Neuronal stem cell (in vitro differentiated cells): ENCODE data around the gene MACROD1.

ENCODE experiments used
- DNase-seq: peaks from one replicate; pipeline ENCODE4 v3.0.0-alpha.2; 2013; ENCODE audit warnings: low spot score
- H2AFZ ChIP-seq: one replicate; pipeline ENCODE4 v1.6.1; 2013; ENCODE audit warnings: mild to moderate bottlenecking, low read length, inconsistent platforms
- H2AK5ac ChIP-seq: 2 replicates; pipeline ENCODE4 v1.6.1; 2013; ENCODE audit warnings: low read depth, mild to moderate bottlenecking, inconsistent platforms, low read length, moderate library complexity, mixed read lengths
- H2BK120ac ChIP-seq: 2 replicates; pipeline ENCODE4 v1.6.1; 2013; ENCODE audit warnings: low read depth, mild to moderate bottlenecking, inconsistent platforms, low read length, moderate library complexity, mixed read lengths
- H2BK12ac ChIP-seq: one replicate; pipeline ENCODE4 v1.6.1; 2013; ENCODE audit warnings: low read length, inconsistent platforms
- H2BK15ac ChIP-seq: 2 replicates; pipeline ENCODE4 v1.6.1; 2013; ENCODE audit warnings: mild to moderate bottlenecking, low read length, inconsistent platforms, mixed read lengths
- H2BK5ac ChIP-seq: one replicate; pipeline ENCODE4 v1.6.1; 2013; ENCODE audit warnings: inconsistent platforms, mild to moderate bottlenecking, low read length, moderate library complexity
- H3K14ac ChIP-seq: one replicate; pipeline ENCODE4 v1.6.1; 2013; ENCODE audit warnings: low read length, inconsistent platforms
- H3K18ac ChIP-seq: 2 replicates; pipeline ENCODE4 v1.6.1; 2013; ENCODE audit warnings: low read length, inconsistent platforms
- H3K23ac ChIP-seq: 2 replicates; pipeline ENCODE4 v1.6.1; 2013; ENCODE audit warnings: low read depth, mild to moderate bottlenecking, mixed read lengths, low read length, inconsistent platforms; ENCODE audit not compliant: poor library complexity
- H3K27ac ChIP-seq: replicated peaks from 3 replicates; pipeline ENCODE4 v1.5.1; 2013; ENCODE audit warnings: low read length, inconsistent platforms
- H3K27me3 ChIP-seq, 3 experiments: 2 replicates each; pipeline ENCODE4 v1.6.1; 2013; ENCODE audit warnings: low read length in 3 of 3, mild to moderate bottlenecking in 2 of 3, inconsistent platforms in 1 of 3, low read depth in 1 of 3, mixed read lengths in 1 of 3, moderate library complexity in 1 of 3; ENCODE audit not compliant: control insufficient read depth in 3 of 3, insufficient read depth in 3 of 3
- H3K36me3 ChIP-seq, 2 donors: replicated peaks in 1 of 2; 2 replicates each; pipeline ENCODE4 v1.6.1; 2013; ENCODE audit warnings: low read length in 2 of 2; ENCODE audit not compliant: control insufficient read depth in 2 of 2, insufficient read depth in 2 of 2
- H3K4ac ChIP-seq: 2 replicates; pipeline ENCODE4 v1.6.1; 2013; ENCODE audit warnings: inconsistent platforms, mild to moderate bottlenecking, low read length, moderate library complexity
- H3K4me1 ChIP-seq, 2 donors: 1 replicate in 1 of 2; 2 replicates in 1 of 2; pipeline ENCODE4 v1.6.1; 2013; ENCODE audit warnings: low read length in 2 of 2, low read depth in 1 of 2; ENCODE audit not compliant: control insufficient read depth in 2 of 2, insufficient read depth in 1 of 2
- H3K4me2 ChIP-seq: one replicate; pipeline ENCODE4 v1.6.1; 2013; ENCODE audit warnings: mild to moderate bottlenecking, low read length, inconsistent platforms; ENCODE audit not compliant: insufficient read depth, poor library complexity, severe bottlenecking
- H3K4me3 ChIP-seq, 2 donors: 2 replicates each; pipeline ENCODE4 v1.5.1; 2013; ENCODE audit warnings: low read length in 2 of 2, mild to moderate bottlenecking in 2 of 2, inconsistent platforms in 1 of 2, moderate library complexity in 1 of 2
- H3K79me1 ChIP-seq: one replicate; pipeline ENCODE4 v1.6.1; 2013; ENCODE audit warnings: low read depth, mild to moderate bottlenecking, inconsistent platforms, low read length, moderate library complexity
- H3K9ac ChIP-seq: one replicate; pipeline ENCODE4 v1.6.1; 2013; ENCODE audit warnings: mild to moderate bottlenecking, low read depth, low read length, inconsistent platforms; ENCODE audit not compliant: poor library complexity
- H3K9me3 ChIP-seq, 2 donors: replicated peaks in 1 of 2; 2 replicates each; pipeline versions ENCODE3 to v1.6.1; 2013; ENCODE audit warnings: low read length in 2 of 2, mild to moderate bottlenecking in 2 of 2, inconsistent platforms in 1 of 2, low read depth in 1 of 2, mixed read lengths in 1 of 2, moderate library complexity in 1 of 2; ENCODE audit not compliant: control insufficient read depth in 2 of 2, insufficient read depth in 1 of 2
- H4K8ac ChIP-seq: one replicate; pipeline ENCODE4 v1.6.1; 2013; ENCODE audit warnings: low read depth, mild to moderate bottlenecking, inconsistent platforms, low read length, moderate library complexity
- H4K91ac ChIP-seq: one replicate; pipeline ENCODE4 v1.6.1; 2013; ENCODE audit warnings: low read length, low read depth, mild to moderate bottlenecking, inconsistent platforms; ENCODE audit not compliant: poor library complexity
- WGBS, 2 donors: extraction: QIAGEN DNeasy Blood & Tissue Kit; methylation state at CpG; one replicate each; pipeline ENCODE4 v1.1.7; 2013; ENCODE audit warnings: missing lambda C conversion rate in 2 of 2, mixed read lengths in 1 of 2; ENCODE audit not compliant: insufficient read length in 2 of 2, insufficient replicate concordance in 1 of 2; ENCODE audit errors: extremely low coverage in 2 of 2; 5-methylcytosine and 5-hydroxymethylcytosine counted together

The MACROD1 gene

DNA sequence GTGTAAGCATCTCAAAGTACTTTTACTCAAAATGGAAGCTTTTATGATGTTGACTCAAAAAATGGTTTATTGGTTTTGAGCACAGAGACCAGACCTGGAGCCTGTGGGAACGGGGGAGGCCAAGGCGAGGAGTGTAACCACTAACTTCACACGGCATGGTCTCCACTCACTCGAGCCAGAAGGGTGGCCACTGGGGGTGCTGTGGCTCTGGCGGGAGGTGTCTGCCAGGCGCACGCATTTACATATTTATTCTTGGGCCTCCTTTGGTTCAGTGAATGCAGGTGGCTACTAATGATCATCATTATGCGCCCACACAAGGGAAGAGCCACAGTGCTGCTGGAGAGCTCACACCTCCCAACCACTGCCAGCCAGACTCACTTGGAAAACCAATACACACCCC, 65.6 kb downstream of the MACROD1 start:
- H2AFZ ChIP-seq: no peak overlapping the region
- H4K91ac ChIP-seq: no peak overlapping the region
- no peak overlapping the region for H3K27ac ChIP-seq
- no peak overlapping the region for H2AK5ac ChIP-seq
- peaks cover 36 to 54% of the 10 kb centered on the region in 2 donors for H3K4me1 ChIP-seq
- H2BK120ac ChIP-seq: no peak overlapping the region
- no peaks in the 10 kb centered on the region for H3K9me3 ChIP-seq
- WGBS, 2 donors: no CpG with 5 or more reads among the region's 8 CpGs
- DNase-seq: no peak
- H3K4me3 ChIP-seq: no peak overlapping the region
- no peaks in the 10 kb centered on the region for H3K27me3 ChIP-seq
- H2BK5ac ChIP-seq: no peak overlapping the region
- H2BK12ac ChIP-seq: no peak overlapping the region
- H3K79me1 ChIP-seq: no peaks in the 10 kb centered on the region
- H3K4ac ChIP-seq: no peak overlapping the region
- no peak overlapping the region for H3K9ac ChIP-seq
- no peak overlapping the region for H3K14ac ChIP-seq
- no peak overlapping the region for H2BK15ac ChIP-seq
- H3K4me2 ChIP-seq: no peak overlapping the region
- peak overlapping the region; percentile 31 for H3K18ac ChIP-seq
- no peaks in the 10 kb centered on the region for H3K36me3 ChIP-seq
- H3K23ac ChIP-seq: no peak overlapping the region
- H4K8ac ChIP-seq: no peak overlapping the region

DNA sequence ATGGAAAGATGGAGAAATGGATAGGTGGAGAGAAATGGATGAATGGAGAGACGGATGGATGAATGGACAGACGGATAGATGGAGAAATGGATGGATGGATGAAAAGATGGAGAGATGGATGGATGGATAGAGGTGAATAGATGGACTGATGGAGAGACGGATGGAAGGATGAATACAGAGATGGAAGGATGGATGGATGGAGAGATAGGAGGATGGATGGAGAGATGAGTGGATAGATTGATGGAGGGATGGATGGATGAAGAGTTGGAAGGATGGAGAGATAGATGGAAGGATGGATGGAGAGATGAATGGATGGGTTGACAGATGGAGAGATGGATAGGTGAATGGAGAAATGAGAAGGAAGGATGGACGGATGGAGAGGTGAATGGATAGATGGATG, 66.5 kb downstream of the MACROD1 start:
- H3K9ac ChIP-seq: no peak overlapping the region
- WGBS, 2 donors: 100% methylated on average over 4 of the region's 4 CpGs

DNA sequence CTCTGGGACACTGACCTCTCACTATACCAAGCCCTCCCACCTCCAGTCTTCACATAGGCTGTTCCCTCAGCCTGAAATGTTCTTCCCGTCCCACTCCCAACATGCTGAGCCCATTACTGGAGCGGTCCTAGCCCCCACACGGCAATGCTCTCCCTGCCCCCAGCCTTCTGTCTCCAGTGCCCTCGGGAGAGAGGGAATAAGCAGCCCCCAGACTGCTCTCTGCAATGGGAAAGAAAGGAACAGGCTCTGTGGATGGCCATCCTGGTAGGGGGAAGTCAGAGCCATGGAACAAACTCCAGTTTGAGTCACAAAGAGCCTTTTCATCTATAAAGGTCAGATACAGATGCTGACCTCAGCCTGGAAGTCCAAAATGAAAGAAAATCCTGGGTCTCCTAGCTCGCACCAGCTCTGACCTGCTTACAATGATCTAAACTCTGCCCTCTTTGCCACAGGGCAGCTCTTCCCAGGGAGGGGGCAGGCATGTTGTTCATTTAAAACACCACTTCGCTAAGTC, 67.5 kb downstream of the MACROD1 start:
- WGBS, 2 donors: no CpG with 5 or more reads among the region's 6 CpGs

More for the DNA sequence above, 66.5 kb downstream of the MACROD1 start:
- H2BK120ac ChIP-seq: no peak overlapping the region
- no peak overlapping the region for H3K4ac ChIP-seq
- H2AK5ac ChIP-seq: no peak overlapping the region
- no peak for DNase-seq
- no peaks in the 10 kb centered on the region for H3K79me1 ChIP-seq
- no peaks in the 10 kb centered on the region for H3K27me3 ChIP-seq
- no peak overlapping the region for H3K18ac ChIP-seq
- no peak overlapping the region for H3K4me3 ChIP-seq
- H3K4me2 ChIP-seq: no peak overlapping the region
- H3K4me1 ChIP-seq: peaks cover 43 to 64% of the 10 kb centered on the region in 2 donors
- H2AFZ ChIP-seq: no peak overlapping the region
- H3K36me3 ChIP-seq: no peaks in the 10 kb centered on the region
- H3K23ac ChIP-seq: no peak overlapping the region
- no peak overlapping the region for H3K27ac ChIP-seq
- no peak overlapping the region for H4K8ac ChIP-seq
- no peaks in the 10 kb centered on the region for H3K9me3 ChIP-seq
- H4K91ac ChIP-seq: no peak overlapping the region
- no peak overlapping the region for H3K14ac ChIP-seq
- no peak overlapping the region for H2BK15ac ChIP-seq
- H2BK12ac ChIP-seq: peak overlapping the region; percentile 14
- H2BK5ac ChIP-seq: no peak overlapping the region

DNA sequence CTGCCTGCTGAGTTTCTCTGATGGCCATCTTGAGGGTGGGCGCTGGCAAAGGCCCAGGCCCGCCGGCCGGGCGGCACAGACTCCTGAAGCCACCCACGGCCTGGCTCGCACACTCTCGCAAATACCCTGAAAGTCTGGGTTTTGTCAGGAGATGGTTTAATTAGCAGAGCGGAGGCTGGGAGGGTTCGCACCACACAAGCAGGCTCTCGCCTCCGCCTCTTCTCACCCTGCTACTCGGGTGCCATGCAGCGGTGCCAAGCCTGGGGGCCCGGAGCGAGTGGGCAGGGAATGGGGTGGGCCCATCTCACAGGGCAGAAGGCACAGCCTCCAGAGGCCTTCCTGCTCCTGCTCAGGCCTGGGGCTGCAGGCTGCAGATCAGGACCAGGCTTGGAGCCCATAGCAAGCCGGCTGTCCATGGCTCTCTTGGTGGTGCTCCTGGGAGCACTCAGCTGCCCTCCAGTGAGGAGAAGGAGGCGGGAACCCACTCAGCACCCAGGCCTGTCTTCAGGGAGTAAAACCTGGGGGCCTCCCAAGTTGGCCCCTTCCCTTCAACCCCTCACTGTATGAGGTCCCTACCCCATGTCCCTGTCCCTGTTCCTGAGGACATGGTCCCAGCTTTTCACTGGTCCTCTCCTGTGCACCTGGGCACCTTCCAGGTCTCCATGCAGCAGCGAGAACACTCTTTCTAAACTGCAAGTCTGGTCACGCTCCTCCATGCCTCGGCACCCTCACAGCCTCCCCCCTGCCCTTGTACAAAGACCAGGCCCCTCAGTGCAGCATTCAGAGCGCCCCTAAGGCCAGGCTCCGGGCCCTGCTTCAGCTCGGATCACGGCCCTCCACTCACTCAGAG, 68.2 kb downstream of the MACROD1 start:
- H2BK12ac ChIP-seq: no peak overlapping the region
- peaks cover 40 to 61% of the 10 kb centered on the region in 2 donors for H3K4me1 ChIP-seq
- H2BK5ac ChIP-seq: peak overlapping the region; percentile 7
- peak overlapping the region; percentile 38 for H3K9ac ChIP-seq
- WGBS, 2 donors: no CpG with 5 or more reads among the region's 25 CpGs
- H3K36me3 ChIP-seq: no peaks in the 10 kb centered on the region
- H2AK5ac ChIP-seq: peak overlapping the region; percentile 89
- no peak overlapping the region for H2BK120ac ChIP-seq
- H4K91ac ChIP-seq: no peak overlapping the region
- no peak overlapping the region for H3K23ac ChIP-seq
- H3K4ac ChIP-seq: no peak overlapping the region
- H3K27ac ChIP-seq: no peak overlapping the region
- H3K18ac ChIP-seq: peak overlapping the region; percentile 85
- H2BK15ac ChIP-seq: peak overlapping the region; percentile 22
- DNase-seq: no peak
- no peaks in the 10 kb centered on the region for H3K27me3 ChIP-seq
- H3K79me1 ChIP-seq: no peaks in the 10 kb centered on the region
- no peak overlapping the region for H4K8ac ChIP-seq
- no peaks in the 10 kb centered on the region for H3K9me3 ChIP-seq
- H3K4me2 ChIP-seq: no peak overlapping the region
- H3K4me3 ChIP-seq: no peak overlapping the region
- H2AFZ ChIP-seq: no peak overlapping the region
- H3K14ac ChIP-seq: no peak overlapping the region

More for the DNA sequence above, 67.5 kb downstream of the MACROD1 start:
- Histone ChIP-seq H3K18ac (peak overlapping the region; percentile 73), H2BK120ac (no peak overlapping the region), H2AFZ (no peak overlapping the region), H3K79me1 (no peaks in the 10 kb centered on the region), H3K14ac (no peak overlapping the region), H3K4ac (no peak overlapping the region), H3K4me3 (no peak overlapping the region), H4K8ac (no peak overlapping the region), H3K27ac (no peak overlapping the region), H3K36me3 (no peaks in the 10 kb centered on the region), H3K27me3 (no peaks in the 10 kb centered on the region), H3K9me3 (no peaks in the 10 kb centered on the region), H4K91ac (no peak overlapping the region), H2BK15ac (peak overlapping the region; percentile 22), H3K4me2 (no peak overlapping the region), H2AK5ac (peak overlapping the region; percentile 89), H2BK5ac (peak overlapping the region; percentile 7), H3K23ac (no peak overlapping the region), H2BK12ac (no peak overlapping the region), H3K4me1 (peaks cover 39 to 60% of the 10 kb centered on the region in 2 donors), H3K9ac (peak overlapping the region; percentile 38)
- no peak for DNase-seq
